ENCODE measurements around the gene FLT3LG.

FLT3LG gene

DNA sequence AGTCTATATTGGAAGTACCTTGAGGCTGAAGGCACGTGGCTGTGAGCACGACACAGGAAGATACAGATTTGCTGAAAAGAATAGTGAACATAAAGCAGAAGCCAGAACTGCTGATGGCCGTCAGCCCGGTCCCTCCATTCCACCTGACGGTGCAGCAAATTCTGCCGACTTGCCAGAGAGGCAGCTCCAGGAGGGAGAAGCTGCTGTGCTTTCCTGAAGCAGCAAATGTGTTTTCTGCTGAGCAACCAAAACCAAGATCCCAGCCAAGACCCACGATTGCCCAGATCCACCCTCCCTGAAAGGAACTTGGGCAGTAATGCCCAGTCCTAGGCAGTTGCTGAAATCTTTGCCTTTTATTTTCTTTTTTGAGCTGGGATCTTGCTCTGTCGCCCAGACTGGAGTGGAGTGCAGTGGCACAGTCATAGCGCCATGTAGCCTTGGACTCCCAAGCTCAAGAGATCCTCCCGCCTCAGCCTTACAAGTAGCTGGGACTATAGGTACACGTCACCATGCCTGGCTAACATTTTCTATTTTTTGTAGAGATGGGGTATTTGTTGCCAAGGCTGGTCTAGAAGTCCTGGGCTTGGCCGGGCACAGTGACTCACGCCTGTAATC lies 46.8 kb downstream of the FLT3LG start:
- FAIRE-seq, result no peak

DNA sequence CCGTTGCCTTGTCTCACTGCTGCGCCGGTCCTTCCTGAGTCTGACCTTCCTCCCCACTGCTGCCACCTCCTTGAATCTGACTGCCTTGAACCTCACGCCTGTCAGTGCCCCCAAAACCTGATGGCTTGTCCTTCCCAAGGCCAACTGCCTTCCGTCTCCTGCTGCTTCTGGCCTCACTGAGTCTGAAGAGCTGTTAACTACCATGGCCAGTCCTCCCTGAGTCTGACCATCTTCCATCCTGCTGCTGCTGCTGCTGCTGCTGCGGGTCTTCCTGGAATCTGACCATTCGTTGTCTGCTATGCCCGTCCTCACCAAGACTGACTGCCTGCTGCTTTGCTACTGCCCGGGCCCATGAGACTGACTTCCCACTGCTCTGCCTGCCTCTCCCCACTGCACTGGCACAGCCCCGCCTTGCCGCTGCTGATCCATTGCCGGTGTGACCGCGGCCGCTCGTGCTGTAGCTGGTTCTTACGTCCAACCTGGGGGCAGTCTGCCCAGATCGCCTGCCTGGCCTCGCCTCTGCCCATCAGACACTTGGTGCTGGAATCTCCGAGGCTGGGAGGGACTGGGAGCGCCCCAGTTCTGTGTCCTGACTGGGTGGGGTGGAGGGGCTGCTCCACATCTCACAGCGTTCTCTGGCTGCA lies 50.9 kb downstream of the FLT3LG start:
- FAIRE-seq, result no peak

DNA sequence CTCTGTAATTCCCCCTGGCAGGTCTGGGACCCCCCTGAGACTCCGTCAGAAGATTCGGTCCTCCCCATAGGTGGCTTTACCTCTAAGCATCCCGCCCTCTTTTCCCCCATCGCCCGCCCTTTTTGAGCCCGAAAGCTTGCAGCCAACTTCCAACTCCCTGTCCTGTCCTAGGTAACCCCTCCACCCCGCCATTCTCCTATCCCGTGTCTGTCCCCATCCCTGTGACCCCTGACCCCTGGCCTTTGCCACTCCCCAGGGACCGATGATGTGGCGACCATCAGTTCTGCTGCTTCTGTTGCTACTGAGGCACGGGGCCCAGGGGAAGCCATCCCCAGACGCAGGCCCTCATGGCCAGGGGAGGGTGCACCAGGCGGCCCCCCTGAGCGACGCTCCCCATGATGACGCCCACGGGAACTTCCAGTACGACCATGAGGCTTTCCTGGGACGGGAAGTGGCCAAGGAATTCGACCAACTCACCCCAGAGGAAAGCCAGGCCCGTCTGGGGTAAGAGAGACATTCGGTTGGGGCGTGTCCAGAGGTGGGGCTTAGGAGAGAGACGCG lies 54.3 kb downstream of the FLT3LG start:
- no peak for FAIRE-seq

DNA sequence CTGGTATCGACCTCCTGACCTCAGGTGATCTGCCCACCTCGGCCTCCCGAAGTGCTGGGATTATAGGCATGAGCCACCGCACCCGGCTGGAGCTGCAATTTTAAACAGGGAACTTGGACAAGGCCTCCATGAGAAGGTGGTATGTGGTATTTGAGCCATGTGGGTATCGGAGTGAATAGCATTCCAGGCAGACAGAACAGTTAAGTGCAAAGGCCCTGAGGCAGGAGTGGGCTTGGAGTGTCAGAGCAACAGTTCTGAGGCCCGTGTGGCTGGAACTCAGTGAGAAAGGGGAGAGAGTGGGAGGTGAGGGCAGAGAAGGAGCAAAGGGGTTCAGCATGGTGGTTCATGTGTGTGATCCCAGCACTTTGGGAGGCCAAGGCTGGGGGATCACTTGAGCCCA lies 56.7 kb downstream of the FLT3LG start:
- no peak for FAIRE-seq

DNA sequence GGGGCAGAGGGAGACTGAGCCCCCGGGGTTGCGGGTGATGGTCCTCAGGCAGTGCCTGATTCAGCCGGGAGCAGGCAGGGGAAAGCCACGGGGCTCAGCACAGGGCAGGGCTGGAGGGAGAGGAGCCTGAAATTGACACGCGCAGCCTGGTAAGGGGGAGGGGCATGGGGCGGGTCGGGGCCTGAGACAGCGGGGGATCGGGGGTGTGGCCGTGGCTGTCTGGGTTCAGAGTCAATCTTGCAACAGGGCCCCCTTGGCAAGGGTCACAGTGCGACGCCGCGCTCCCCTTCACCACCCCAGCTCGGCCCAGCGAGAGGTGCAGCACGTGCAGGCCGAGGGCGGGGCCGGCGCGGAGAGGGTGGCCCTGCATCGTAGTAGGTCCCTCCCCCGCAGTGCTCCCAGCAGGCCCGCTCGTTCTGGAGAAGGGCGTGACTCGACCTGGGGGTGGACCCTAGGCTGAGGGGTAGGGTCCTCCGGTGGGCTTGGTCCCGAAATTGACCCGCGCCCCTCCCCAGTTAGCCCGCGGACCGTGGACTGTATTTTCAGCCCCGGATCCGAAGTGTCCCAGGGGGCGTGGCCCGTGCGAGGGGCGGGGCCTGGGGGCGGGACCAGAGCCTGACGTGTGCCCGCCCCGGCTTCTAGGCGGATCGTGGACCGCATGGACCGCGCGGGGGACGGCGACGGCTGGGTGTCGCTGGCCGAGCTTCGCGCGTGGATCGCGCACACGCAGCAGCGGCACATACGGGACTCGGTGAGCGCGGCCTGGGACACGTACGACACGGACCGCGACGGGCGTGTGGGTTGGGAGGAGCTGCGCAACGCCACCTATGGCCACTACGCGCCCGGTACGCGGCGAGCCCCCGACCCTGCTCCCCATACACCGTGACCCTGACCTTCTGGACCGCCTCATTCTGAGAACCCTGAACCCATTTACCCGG lies 59.8 kb downstream of the FLT3LG start:
- no peak for FAIRE-seq

DNA sequence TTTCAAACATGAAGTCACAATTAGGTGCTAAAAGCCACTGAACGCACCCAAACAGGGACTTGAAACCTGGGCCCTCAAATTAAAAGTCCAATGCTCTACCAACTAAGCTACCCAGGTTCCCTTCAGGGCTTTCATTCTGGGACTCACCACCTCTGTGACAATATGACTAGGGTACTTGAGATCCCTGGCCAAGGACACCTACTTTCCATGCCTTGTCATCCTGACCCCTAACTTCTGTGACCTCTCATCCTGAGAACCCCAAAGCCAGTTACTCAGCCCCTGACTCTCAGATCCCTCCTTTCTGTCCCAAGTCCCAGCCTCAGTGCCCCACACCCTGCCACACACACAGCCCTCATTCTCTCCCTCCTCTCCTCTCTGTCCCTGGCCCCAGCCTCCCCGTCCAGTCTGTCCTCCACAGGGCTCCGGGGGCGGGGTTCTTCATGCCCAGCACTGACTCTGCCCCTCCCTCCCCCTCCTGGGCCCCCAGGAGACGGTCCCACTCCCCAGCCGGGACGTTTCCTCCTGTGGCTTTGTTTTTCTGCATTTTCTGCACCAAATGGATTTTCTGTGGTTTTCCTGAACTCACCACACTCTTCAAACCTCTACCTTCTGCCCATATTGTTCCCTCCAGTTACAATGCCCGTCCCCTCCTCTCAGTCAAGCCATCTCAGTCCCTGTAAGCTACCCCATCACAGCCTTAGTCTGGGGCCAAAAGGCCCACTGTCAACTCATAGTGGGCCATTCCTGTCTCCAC lies 60.8 kb downstream of the FLT3LG start:
- no peak for FAIRE-seq
